Muscle of back (tissue), 13 donors: ENCODE data around the gene CEP290. TPM values are rescaled to one million over a fixed set of nuclear protein-coding genes. Genes with fewer than 3 reads are reported as not detected.

Experiments
- DNase-seq, 3 donors: peaks; one replicate each; pipeline versions ENCODE4 v3.0.0 to v3.0.0-alpha.2; 2013
- long read RNA-seq, 9 donors: transcript quantifications; one replicate each; lab custom pipeline, GENCODE V29; 2026
- polyA plus RNA-seq, 10 donors: library from polyadenylated mRNA; unstranded; fragments of 120-200 nt; gene quantifications; one replicate each; pipeline ENCODE4 v1.2.1, GENCODE V29; 2013; ENCODE audit not compliant: insufficient read length in 10 of 10

The CEP290 gene
- 10 to 100 TPM in 9 of 10 donors, 1 to 10 TPM in 1; 9.7 to 18.4 (median 14.8) TPM for polyA plus RNA-seq
- long read RNA-seq, donor 1, partial matches to known transcripts, result 18 of 18 reads
- long read RNA-seq, donor 1, other reads (novel, unspliced or antisense), result 0 of 18 reads
- long read RNA-seq, donor 2, partial matches to known transcripts, result 13 of 13 reads
- long read RNA-seq, donor 2, other reads (novel, unspliced or antisense), result 0 of 13 reads
- long read RNA-seq, donor 3, result 0 reads
- long read RNA-seq, donor 4, partial matches to known transcripts, result 6 of 6 reads
- long read RNA-seq, donor 4, other reads (novel, unspliced or antisense), result 0 of 6 reads
- long read RNA-seq, donor 5, partial matches to known transcripts, result 15 of 15 reads
- long read RNA-seq, donor 5, other reads (novel, unspliced or antisense), result 0 of 15 reads
- long read RNA-seq, donor 6, partial matches to known transcripts, result 21 of 21 reads
- long read RNA-seq, donor 6, other reads (novel, unspliced or antisense), result 0 of 21 reads
- long read RNA-seq, donor 7, partial matches to known transcripts, result 32 of 32 reads
- long read RNA-seq, donor 7, other reads (novel, unspliced or antisense), result 0 of 32 reads
- long read RNA-seq, donor 8, partial matches to known transcripts, result 34 of 34 reads
- long read RNA-seq, donor 8, other reads (novel, unspliced or antisense), result 0 of 34 reads
- long read RNA-seq, donor 9, result 0 reads

- peak; percentile 98 to 100 (median 99) for DNase-seq
Observed at GRCh38 chr12:88141774-88142609, at the start of gene CEP290, which contains the start of gene TMTC3. Gene CEP290 (minus strand): TSS chr12:88142088. CDS start chr12:88141307, 781 bp downstream. Gene TMTC3 (plus strand): TSS chr12:88142307. CDS start chr12:88148316, 6,009 bp downstream.

DNA sequence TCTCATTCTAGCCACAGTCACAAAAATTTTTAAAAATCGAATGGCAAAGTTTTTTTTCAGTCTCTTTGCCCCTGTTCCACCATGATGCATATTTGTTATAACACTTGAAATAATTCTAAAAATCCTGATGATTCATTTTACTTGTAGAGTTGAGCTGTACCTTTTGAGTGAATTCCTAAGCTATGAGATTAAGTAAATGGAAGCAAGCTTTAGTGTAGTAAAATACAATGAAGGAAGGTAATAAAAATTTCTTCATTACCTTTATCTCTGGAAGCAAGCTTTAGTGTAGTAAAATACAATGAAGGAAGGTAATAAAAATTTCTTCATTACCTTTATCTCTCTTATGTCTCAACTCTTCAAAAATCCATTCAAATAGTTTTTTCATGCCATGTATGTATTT, 46.3 kb upstream of the CEP290 start:
- no peak for DNase-seq

GRCh38 chr12:88187571-88187970, 45.7 kb upstream of the CEP290 start:
- DNase-seq, result no peak

DNA sequence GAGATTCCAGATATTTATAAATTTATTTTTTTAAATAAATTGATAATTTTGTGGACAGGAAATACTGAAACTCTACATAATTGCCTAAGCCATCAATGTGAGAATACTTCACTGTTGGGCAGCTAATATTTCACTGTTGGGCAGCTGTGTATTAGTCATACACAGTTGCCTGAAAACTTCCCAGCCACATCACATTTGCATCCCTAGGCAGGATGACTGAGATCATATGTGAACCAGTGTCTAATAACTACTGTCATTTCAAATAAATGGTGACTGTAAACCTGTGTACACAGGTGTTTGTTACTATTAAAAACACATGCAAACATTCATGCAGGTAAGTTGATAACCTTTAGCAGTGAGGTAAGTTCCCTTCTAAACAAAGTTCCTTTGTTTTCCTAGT, 44.1 kb upstream of the CEP290 start:
- DNase-seq, result peak in 1 of 3 donors; percentile 33

DNA sequence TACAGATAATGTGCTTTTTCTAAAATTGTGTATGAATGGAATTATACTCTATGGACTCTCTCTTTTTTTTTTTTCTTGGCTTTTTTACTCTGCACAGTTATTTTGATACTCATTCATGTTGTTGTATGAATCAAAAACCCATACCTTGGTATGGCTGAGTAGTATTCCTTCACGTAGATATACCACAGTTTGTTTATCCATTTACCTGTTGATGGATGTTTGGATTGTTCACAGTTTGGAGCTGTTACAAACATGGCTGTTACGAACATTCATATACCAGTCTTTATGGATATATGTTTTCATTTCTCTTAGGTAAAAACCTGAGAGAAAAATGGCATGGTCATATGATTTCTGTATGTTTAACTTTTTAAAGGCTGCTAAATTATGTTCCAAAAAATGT, 43.4 kb upstream of the CEP290 start:
- no peak for DNase-seq

- no peak for DNase-seq
Observed at GRCh38 chr12:88184196-88184595, 42.3 kb upstream of the CEP290 start.

DNA sequence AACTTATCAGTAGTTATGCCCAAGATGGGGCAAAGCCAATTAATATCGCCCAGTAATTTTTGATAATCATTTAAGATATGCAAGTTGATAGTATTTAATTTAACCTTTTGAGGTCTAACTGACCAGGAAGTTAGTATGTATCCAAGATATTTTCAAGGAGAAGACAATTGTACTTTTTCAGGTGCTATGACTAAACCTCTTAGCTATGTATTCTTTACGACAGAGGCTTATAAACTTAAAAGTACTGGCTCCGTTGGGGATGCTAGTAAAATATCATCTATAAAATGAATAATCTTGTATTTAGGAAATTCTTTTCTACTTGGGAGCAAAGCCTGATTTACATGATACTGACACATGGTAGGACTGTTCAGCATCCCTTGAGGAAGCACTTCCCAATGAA, 40.5 kb upstream of the CEP290 start:
- no peak for DNase-seq

- DNase-seq, result no peak
Observed at GRCh38 chr12:88181881-88182280, 40.0 kb upstream of the CEP290 start.

GRCh38 chr12:88179436-88180014, 37.6 kb upstream of the CEP290 start:
- no peak for DNase-seq

DNA sequence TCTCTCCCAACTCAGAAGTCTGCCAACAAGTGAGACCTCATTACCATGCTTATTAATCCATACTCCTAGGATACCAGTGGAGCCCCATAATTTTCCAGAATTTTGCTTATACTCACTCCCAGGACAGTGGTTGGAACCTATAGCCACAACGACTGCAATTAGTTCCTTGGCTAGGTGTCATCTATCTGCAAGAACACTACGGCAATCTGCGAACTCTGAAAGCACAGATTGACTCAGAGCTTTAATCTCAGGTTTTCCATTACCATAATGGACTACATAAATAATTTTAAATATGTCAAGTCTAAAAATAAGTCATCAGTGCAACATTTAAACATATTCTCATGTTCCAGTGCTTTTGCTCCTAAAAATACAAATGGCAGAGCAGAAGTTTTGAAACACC, 33.7 kb upstream of the CEP290 start:
- DNase-seq, result no peak

GRCh38 chr12:88172844-88173407, 31.0 kb upstream of the CEP290 start:
- peak in 1 of 3 donors; percentile 37 for DNase-seq

- no peak for DNase-seq
Observed at GRCh38 chr12:88167384-88167783, 25.5 kb upstream of the CEP290 start.

- no peak for DNase-seq
Observed at GRCh38 chr12:88166179-88166578, 24.3 kb upstream of the CEP290 start.

DNA sequence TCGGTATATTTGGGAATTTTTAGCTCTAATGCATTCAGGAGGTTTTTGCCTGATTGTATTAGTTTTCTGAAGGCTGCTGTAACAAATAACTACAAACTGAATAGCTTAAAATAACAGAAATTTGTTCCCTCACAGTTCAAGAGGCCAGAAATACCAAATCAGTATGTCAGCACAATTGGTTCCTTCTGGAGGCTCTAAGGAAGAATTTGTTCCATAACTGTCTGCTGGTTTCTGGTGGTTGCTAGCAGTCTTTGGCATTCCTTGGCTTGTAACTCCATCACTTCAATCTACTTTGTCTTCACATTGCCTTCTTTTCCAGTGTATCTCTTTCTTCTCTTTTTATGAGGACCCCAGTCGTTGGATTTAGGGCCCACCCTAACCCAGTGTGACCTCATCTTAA, 21.5 kb upstream of the CEP290 start:
- DNase-seq, result no peak

- DNase-seq, result no peak
Observed at GRCh38 chr12:88156075-88156654, 14.3 kb upstream of the CEP290 start.

- peak; percentile 18 to 33 (median 23) for DNase-seq
Observed at GRCh38 chr12:88153959-88154358, 12.1 kb upstream of the CEP290 start.

DNA sequence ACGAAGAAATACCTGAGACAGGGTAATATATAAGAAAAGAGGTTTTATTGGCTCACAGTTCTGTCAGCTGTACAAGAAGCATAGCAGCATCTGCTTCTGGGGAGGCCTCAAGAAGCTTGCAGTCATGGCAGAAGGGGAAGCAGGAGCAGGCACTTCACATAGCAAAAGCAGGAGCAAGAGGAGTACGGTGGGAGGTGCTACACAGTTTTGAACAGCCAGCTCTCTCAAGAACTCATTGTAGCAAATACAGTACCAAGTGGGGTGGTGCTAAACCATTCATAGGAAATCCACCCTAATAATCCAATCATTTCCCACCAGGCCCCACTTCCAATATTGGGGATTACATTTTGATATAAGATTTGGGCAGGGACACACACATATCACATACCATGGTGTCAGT, 8.2 kb upstream of the CEP290 start:
- no peak for DNase-seq

DNA sequence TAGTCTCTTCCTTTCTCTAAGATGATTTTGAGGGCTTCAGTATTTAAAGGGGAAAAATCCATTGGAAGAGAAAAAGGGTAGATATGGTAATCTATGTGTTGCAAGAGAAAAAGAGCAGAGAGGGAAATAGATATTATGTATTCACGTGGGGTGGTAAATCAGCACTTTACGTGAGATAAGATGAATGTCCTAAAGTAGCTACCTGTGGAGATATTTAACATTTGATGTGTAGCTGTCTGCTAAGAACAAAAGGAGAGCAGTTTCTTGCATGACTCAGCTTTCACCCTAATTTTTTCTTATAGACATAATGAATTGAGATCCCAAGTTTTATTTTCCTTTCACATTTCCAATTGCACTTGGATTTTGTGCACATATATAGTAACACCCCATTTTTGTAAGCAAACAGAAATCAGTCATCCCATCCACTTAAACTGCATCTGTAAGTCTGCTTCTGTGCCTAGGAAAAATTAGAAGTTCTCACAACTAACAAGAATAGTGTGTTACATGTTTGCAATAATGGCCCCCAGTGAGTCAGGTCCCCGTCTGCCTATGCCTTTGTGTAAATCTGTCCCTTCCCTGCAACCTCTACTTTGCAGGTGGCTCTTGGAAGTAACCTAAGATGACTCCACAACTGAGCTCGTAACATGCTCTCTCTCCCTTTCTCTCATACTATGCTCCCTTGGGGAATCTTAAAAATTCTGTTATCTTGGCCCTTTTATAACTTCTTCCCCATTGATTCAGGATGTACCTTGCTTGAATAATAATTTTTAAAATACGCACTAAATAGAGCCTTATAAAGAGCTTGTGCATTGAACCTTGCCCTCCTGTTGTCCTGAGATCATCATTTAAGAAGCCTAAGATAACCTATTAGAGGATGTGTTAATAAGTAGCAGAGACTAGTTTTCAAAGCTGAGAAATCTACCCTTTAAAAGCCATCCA, 3.9 kb upstream of the CEP290 start:
- DNase-seq, result no peak

- DNase-seq, result no peak
Observed at GRCh38 chr12:88144546-88145468, 2.9 kb upstream of the CEP290 start.
